ENCODE data around the gene SLC6A13. TPM values are rescaled to one million over a fixed set of nuclear protein-coding genes. Genes with fewer than 3 reads are reported as not detected.

SLC6A13 gene
- total RNA-seq, 3 donors from 2014 or later = 1.3 TPM; not detected in 2

DNA sequence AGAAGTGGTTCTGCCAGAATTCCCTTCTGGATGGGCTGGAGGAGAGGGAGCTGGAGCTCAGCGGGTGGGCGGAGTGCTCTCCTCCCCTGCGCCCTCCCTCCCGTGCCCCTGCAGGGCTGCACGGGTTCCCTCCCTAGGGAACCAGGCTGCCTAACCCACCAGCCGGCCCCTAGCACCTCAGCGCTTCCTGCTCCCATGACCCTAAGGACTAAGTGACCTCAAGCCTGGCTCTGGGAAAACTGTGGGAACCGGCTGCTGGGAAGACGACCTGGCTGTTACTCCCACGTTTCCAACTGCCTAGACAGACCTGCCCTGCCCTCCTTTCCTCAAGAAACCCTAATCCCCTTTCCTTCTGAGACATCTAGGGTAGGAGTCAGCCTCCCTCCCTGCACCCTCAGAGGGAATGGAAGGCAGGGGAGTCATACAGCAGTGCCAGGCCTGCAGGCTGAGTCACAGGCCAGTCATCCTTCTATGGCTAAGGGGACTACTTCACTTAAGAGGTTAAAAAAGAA lies 80.2 kb downstream of the SLC6A13 start:
- Histone ChIP-seq H3K27ac (no peak overlapping the region), H3K4me1 (no peaks in the 10 kb centered on the region), H3K9me3 (no peaks in the 10 kb centered on the region), H3K36me3 (no peaks in the 10 kb centered on the region), H3K4me3 (no peak overlapping the region), H3K27me3 (peaks cover 0 to 5% of the 10 kb centered on the region in 2 donors)
- intact Hi-C loops (cut with DNase I; ENCODE audit: low total_unique reads) = loop anchor here (1.0 kb wide), 1 partner anchor 32 kb away; the partner anchor contains the start of gene SLC6A12
- TF ChIP-seq, protein P1, sequence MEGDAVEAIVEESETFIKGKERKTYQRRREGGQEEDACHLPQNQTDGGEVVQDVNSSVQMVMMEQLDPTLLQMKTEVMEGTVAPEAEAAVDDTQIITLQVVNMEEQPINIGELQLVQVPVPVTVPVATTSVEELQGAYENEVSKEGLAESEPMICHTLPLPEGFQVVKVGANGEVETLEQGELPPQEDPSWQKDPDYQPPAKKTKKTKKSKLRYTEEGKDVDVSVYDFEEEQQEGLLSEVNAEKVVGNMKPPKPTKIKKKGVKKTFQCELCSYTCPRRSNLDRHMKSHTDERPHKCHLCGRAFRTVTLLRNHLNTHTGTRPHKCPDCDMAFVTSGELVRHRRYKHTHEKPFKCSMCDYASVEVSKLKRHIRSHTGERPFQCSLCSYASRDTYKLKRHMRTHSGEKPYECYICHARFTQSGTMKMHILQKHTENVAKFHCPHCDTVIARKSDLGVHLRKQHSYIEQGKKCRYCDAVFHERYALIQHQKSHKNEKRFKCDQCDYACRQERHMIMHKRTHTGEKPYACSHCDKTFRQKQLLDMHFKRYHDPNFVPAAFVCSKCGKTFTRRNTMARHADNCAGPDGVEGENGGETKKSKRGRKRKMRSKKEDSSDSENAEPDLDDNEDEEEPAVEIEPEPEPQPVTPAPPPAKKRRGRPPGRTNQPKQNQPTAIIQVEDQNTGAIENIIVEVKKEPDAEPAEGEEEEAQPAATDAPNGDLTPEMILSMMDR (IDR thresholded peaks at IDR 0.05) = no peak
- TF ChIP-seq POLR2AphosphoS5 (IDR thresholded peaks at IDR 0.05) = no peak
- no peak for TF ChIP-seq POLR2A (IDR thresholded peaks at IDR 0.05)
- DNase-seq (ENCODE audit: low spot score in 2 of 2) = no peak

DNA sequence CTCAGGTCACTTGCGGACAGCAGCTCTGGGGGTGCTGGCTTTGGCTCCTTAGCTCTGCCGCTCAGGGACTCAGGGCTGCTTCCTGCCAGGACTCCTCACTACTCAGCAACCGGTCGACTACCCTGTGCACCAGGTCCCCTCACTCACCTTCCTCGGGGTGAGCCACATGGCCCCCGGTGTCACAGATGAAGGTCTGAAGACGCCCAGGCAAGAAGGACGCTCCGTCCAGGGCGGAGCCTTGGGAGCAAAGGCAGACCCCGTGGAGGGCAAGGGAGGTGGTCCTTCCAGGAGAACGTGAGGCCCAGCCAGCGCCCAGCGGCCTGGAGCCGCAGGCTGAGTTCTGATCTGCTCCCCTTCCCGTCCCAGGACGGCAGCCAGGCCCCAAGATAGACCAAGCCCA lies 80.7 kb downstream of the SLC6A13 start:
- TF ChIP-seq, protein P1 (IDR thresholded peaks at IDR 0.05) = no peak
- TF ChIP-seq POLR2AphosphoS5 (IDR thresholded peaks at IDR 0.05) (no peak), POLR2A (IDR thresholded peaks at IDR 0.05) (no peak)
- intact Hi-C loops (cut with DNase I; ENCODE audit: low total_unique reads) = loop anchor here (1.0 kb wide), 1 partner anchor 32 kb away; the partner anchor contains the start of gene SLC6A12
- H3K4me1 ChIP-seq = no peaks in the 10 kb centered on the region
- H3K9me3 ChIP-seq = no peaks in the 10 kb centered on the region
- no peak for DNase-seq (ENCODE audit: low spot score in 2 of 2)
- H3K27ac ChIP-seq = no peak overlapping the region
- H3K27me3 ChIP-seq = peaks cover 0 to 5% of the 10 kb centered on the region in 2 donors
- no peaks in the 10 kb centered on the region for H3K36me3 ChIP-seq
- no peak overlapping the region for H3K4me3 ChIP-seq

DNA sequence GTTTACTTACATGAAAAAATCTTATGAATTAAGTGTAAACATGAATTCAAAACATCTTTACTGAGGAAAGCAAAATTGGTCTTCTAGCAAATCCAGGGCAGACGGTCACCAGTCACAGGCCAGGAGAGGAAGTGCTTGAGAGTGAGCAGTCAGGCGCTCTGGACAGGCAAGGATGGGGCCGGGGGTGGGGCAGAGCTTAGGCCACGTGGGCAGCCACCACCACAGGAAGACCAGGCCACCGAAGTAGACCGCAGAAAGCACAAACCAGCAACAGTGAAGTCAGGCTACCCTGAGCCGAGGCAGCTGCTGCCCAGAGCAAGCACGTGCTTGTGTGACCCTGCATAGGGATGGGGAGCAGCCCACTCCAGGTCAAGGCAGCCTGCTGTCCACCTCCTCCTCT lies 82.2 kb downstream of the SLC6A13 start:
- H3K4me3 ChIP-seq = no peak overlapping the region
- TF ChIP-seq, protein P1 (IDR thresholded peaks at IDR 0.05) = no peak
- TF ChIP-seq POLR2AphosphoS5 (IDR thresholded peaks at IDR 0.05) (no peak), POLR2A (IDR thresholded peaks at IDR 0.05) (no peak)
- H3K27me3 ChIP-seq = peaks cover 0 to 5% of the 10 kb centered on the region in 2 donors
- H3K27ac ChIP-seq = no peak overlapping the region
- no peak for DNase-seq (ENCODE audit: low spot score in 2 of 2)
- no peaks in the 10 kb centered on the region for H3K9me3 ChIP-seq
- H3K4me1 ChIP-seq = no peaks in the 10 kb centered on the region
- intact Hi-C loops (cut with DNase I; ENCODE audit: low total_unique reads) = no loop called here
- no peaks in the 10 kb centered on the region for H3K36me3 ChIP-seq

DNA sequence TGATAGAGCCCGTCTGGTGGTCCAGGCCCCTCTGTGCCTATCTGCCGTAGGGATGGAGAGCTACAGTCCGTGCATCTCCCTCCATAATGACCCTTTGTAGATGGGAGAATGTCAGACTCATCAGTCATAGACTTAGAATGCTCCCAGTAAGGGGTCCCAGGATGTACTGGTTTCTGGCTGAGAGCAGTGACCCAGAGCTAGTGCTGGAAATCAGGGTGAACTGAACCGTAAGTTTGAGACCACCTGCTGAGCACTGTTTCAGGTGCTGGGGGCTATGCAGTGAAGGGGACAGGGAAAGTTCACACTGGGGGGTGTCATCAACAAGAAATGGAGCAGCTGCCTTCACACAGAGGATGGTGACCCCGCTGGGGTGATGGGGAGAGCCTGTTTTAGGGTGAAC lies 82.8 kb downstream of the SLC6A13 start:
- TF ChIP-seq POLR2A (IDR thresholded peaks at IDR 0.05) (no peak), POLR2AphosphoS5 (IDR thresholded peaks at IDR 0.05) (no peak)
- TF ChIP-seq, protein P1 (IDR thresholded peaks at IDR 0.05) = no peak
- no peak overlapping the region for H3K4me3 ChIP-seq
- H3K4me1 ChIP-seq = no peaks in the 10 kb centered on the region
- intact Hi-C loops (cut with DNase I; ENCODE audit: low total_unique reads) = no loop called here
- no peak for DNase-seq (ENCODE audit: low spot score in 2 of 2)
- H3K27me3 ChIP-seq = peaks cover 0 to 5% of the 10 kb centered on the region in 2 donors
- no peaks in the 10 kb centered on the region for H3K9me3 ChIP-seq
- peak overlapping the region in 1 of 2 donors; percentile 48 for H3K27ac ChIP-seq
- H3K36me3 ChIP-seq = no peaks in the 10 kb centered on the region

DNA sequence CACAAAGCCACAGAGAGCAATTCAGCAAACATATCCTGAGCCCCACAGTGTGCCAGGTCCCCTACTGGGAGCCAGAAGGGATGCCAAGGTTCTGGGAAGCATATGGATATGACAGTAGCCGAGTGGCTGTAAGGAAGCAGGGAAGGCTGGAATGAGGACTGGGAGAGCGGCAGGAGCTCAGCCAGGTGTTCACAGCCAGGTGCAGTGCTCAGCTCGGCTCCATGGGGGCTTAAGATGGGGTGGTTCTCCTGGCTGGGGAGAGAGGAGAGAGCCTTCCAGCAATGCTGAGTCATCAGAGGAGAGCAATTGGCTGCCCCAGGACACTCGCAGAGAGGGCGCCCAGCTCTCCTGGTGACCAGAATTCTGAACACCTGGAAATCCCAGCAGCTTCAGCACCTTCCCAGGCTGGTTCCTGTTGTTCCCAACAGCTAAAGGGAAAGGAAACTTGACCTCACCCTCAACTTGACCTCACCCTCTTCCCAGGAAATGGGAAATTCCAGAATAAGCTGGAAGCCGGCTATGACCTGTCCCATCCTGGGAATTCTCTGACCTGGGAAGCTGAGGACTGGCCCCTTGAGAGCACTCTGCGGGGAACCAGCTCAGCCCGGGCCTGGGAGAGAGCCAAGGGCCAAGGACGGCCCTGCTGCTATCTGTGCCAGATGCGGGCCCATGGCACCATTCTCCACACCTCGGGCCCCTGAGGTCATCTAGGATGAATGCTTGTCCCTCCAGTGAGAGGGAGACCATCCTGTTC lies 83.3 kb downstream of the SLC6A13 start:
- Histone ChIP-seq H3K36me3 (no peaks in the 10 kb centered on the region), H3K27ac (peak overlapping the region in 1 of 2 donors; percentile 48), H3K27me3 (peaks cover 0 to 5% of the 10 kb centered on the region in 2 donors), H3K9me3 (no peaks in the 10 kb centered on the region), H3K4me3 (no peak overlapping the region), H3K4me1 (no peaks in the 10 kb centered on the region)
- intact Hi-C loops (cut with DNase I; ENCODE audit: low total_unique reads) = no loop called here
- TF ChIP-seq POLR2A (IDR thresholded peaks at IDR 0.05) (no peak), POLR2AphosphoS5 (IDR thresholded peaks at IDR 0.05) (no peak)
- TF ChIP-seq, protein P1 (IDR thresholded peaks at IDR 0.05) = no peak
- no peak for DNase-seq (ENCODE audit: low spot score in 2 of 2)
